ENCODE data around the gene RUSC1. TPM values are rescaled to one million over a fixed set of nuclear protein-coding genes. Genes with fewer than 3 reads are reported as not detected.

RUSC1 gene
- total RNA-seq, 1 experiment from 2014 or later, result 80.3 TPM

DNA sequence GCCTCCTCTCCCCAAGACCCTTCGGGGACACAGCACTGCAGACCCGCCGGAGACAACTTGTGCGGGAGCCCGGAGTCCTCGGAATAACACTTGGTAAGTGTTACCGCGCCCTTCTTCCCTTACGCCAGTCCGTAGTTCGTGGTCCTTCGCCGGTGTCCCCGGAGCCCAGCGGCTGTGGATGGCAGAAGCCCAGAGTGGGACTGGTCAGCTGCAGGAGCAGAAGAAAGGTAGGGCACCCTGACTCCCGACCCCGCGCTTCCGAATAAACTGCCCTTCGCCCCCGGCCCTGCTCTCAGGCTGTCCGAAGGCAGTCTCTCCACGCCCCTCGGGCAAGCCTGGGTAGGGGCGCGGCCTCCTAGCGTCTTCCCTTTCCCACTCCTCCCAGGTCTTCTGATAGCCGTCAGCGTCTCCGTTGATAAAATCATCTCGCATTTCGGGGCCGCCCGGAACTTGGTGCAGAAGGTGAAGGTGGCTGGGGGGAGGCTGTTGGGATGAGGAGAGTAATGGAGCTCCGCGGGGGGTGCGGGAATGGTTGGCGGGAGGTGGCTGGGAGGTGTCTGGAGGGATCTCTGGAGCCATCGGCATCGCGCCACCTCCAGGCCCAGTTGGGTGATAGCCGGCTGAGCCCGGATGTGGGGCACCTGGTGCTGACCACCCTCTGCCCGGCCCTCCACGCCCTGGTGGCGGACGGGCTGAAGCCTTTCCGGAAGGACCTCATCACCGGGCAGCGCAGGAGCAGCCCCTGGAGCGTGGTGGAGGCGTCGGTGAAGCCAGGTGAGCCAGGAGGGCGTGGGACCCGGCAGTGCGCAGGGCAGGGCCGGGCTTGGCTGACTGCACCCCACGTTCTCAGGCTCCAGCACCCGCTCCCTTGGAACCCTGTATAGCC is 4.3 kb downstream of the RUSC1 start:
- H3K9me3 ChIP-seq (ENCODE audit: low read length), result no peaks in the 10 kb centered on the region

DNA sequence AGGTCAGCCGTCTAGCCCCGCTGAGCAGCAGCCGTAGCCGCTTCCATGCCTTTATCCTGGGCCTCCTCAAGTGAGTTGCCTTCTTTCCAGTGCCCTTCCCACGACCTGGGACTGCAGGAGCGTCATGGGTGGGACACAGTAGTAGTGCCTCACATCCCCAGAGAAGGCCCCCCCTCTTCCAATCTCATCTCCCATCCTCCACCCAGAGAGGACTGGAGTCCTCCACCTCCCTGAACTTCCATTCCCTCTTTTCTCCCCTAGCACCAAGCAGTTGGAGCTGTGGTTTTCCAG is 4.9 kb downstream of the RUSC1 start:
- no peaks in the 10 kb centered on the region for H3K27me3 ChIP-seq (ENCODE audit: low read length)
- H3K27ac ChIP-seq (ENCODE audit: low read length), result no peak overlapping the region
- H3K4me2 ChIP-seq (ENCODE audit: low read length), result peak overlapping the region; percentile 93
- H3K9ac ChIP-seq (ENCODE audit: low read length), result peak overlapping the region; percentile 84
- no peaks in the 10 kb centered on the region for H3K9me3 ChIP-seq (ENCODE audit: low read length)
- peaks cover 27% of the 10 kb centered on the region for H3K4me1 ChIP-seq (ENCODE audit: insufficient read depth, low read length)
- DNase-seq, result no peak
- intact Hi-C loops (cut with micrococcal nuclease), result loop anchor here (1.0 to 2.0 kb wide), 2 partner anchors 75 to 119 kb away; partner anchors contain the start of gene THBS3
- BruUV-seq (replicated peaks), result no TSS peak
- H3K9me2 ChIP-seq (replicated peaks; ENCODE audit: low read length), result no peaks in the 10 kb centered on the region
- peaks cover 29% of the 10 kb centered on the region for H3K79me2 ChIP-seq (ENCODE audit: low read length)
- ATAC-seq, result no peak
- peak overlapping the region; percentile 92; the same call in 1 of the 2 replicates for H2AFZ ChIP-seq (ENCODE audit: low read length)
- peak overlapping the region; percentile 80 for H3K4me3 ChIP-seq (ENCODE audit: low read length)
- CTCF ChIA-PET, result interaction anchor here (1.1 kb wide), 1 partner anchor 75 kb away, joined by 4 read pairs; no protein-coding TSS in a partner anchor
- H3K36me3 ChIP-seq (ENCODE audit: low read depth, low read length), result peaks cover 19% of the 10 kb centered on the region
- POLR2A ChIA-PET (ENCODE audit: unreplicated experiment), result no interaction called here
- 0 out of 2 replicates have a peak, but pooled peaks cover 3% of the 10 kb centered on the region for H4K20me1 ChIP-seq (ENCODE audit: low read length)
- no peaks in the 10 kb centered on the region for H3F3A ChIP-seq (ENCODE audit: low read length, unreplicated experiment)
- TF ChIP-seq CTCF (conservative IDR thresholded peaks at IDR 0.05; ENCODE audit: low read depth, low read length) (no peak), EZH2 (IDR thresholded peaks at IDR 0.05; ENCODE audit: low read length, unreplicated experiment) (no peak), EZH2phosphoT487 (IDR thresholded peaks at IDR 0.05; ENCODE audit: borderline replicate concordance, low read length) (no peak)

More for the DNA sequence above, 4.3 kb downstream of the RUSC1 start:
- H3K9me2 ChIP-seq (replicated peaks; ENCODE audit: low read length), result no peaks in the 10 kb centered on the region
- H3K79me2 ChIP-seq (ENCODE audit: low read length), result peaks cover 29% of the 10 kb centered on the region
- H3K4me1 ChIP-seq (ENCODE audit: insufficient read depth, low read length), result peaks cover 24% of the 10 kb centered on the region
- H3K9ac ChIP-seq (ENCODE audit: low read length), result peak overlapping the region; percentile 84
- ChIA-PET CTCF (interaction anchor here (0.6 to 1.1 kb wide), 2 partner anchors 74 to 241 kb away, joined by 3 to 4 read pairs; no protein-coding TSS in a partner anchor), POLR2A (ENCODE audit: unreplicated experiment) (no interaction called here)
- peak; percentile 76 for TF ChIP-seq CTCF (conservative IDR thresholded peaks at IDR 0.05; ENCODE audit: low read depth, low read length)
- TF ChIP-seq EZH2phosphoT487 (IDR thresholded peaks at IDR 0.05; ENCODE audit: borderline replicate concordance, low read length), result no peak
- TF ChIP-seq EZH2 (IDR thresholded peaks at IDR 0.05; ENCODE audit: low read length, unreplicated experiment), result no peak
- peak overlapping the region; percentile 92 for H2AFZ ChIP-seq (ENCODE audit: low read length)
- no peaks in the 10 kb centered on the region for H3K27me3 ChIP-seq (ENCODE audit: low read length)
- ATAC-seq (peak; percentile 12), DNase-seq (peak; percentile 73)
- peak overlapping the region; percentile 80 for H3K4me3 ChIP-seq (ENCODE audit: low read length)
- peak overlapping the region; percentile 18 for H3K27ac ChIP-seq (ENCODE audit: low read length)
- H4K20me1 ChIP-seq (ENCODE audit: low read length), result no peaks in the 10 kb centered on the region
- BruUV-seq (replicated peaks), result TSS peak; percentile 45
- peak overlapping the region; percentile 93 for H3K4me2 ChIP-seq (ENCODE audit: low read length)
- intact Hi-C loops (cut with micrococcal nuclease), result loop anchor here (1.0 to 2.0 kb wide), 2 partner anchors 75 to 118 kb away; partner anchors contain the start of gene THBS3
- peaks cover 14% of the 10 kb centered on the region; the same call in 1 of the 2 replicates for H3K36me3 ChIP-seq (ENCODE audit: low read depth, low read length)
- H3F3A ChIP-seq (ENCODE audit: low read length, unreplicated experiment), result no peaks in the 10 kb centered on the region
